Adrenal gland (tissue), 5 donors: ENCODE data around the gene AFDN.

Experiments
- CTCF ChIP-seq, 6 experiments: fragments of 450-650 bp in 4 of 6; fragments of 200-600 bp in 2 of 6; sonication (generic) in 1 of 6; IDR thresholded peaks; 1 replicate in 5 of 6; 2 replicates in 1 of 6; pipeline versions ENCODE4 v1.5.1 to v1.8.0; 2016 to 2021; ENCODE audit warnings: antibody characterized with exemption in 6 of 6, mild to moderate bottlenecking in 2 of 6, moderate library complexity in 1 of 6
- POLR2A ChIP-seq, 2 donors: fragments of 450-650 bp; IDR thresholded peaks; one replicate each; pipeline ENCODE4 v1.6.1; 2017; ENCODE audit warnings: antibody characterized with exemption in 2 of 2, mild to moderate bottlenecking in 2 of 2, moderate library complexity in 1 of 2
- donor health status: DM: no; HTN: no; CAD: no.

DNA sequence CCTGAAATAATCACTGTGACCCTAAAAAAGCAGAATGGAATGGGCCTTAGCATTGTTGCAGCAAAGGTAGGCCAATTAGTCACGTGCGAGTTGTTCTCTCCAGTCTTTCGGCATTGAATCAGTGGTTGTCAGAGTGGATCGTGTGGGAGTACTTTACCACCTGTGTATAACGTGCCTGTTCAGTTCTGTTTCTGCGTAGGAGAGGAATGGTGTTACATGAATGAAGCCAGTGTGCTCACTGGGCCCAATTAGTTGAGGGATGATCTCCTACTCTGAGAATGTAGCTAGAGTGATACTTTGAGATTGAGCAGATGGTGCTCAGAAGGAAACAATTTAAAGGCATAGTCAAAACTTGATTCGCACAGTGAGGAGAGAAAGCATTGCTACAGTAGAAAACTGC, 98.3 kb downstream of the AFDN start:
- no peak for TF ChIP-seq CTCF (IDR thresholded peaks at IDR 0.05)
- no peak for TF ChIP-seq POLR2A (IDR thresholded peaks at IDR 0.05)
